Measurements from ENCODE around the gene DDX24. TPM values are rescaled to one million over a fixed set of nuclear protein-coding genes. Genes with fewer than 3 reads are reported as not detected.

DDX24 gene
- total RNA-seq, 2 donors from 2014 or later: 136 to 393 TPM

GRCh38 chr14:94027566-94028449, 53.2 kb downstream of the DDX24 start:
- TF ChIP-seq POLR2AphosphoS5 (IDR thresholded peaks at IDR 0.05) (no peak), CTCF (IDR thresholded peaks at IDR 0.05) (no peak), POLR2A (IDR thresholded peaks at IDR 0.05) (no peak)
- Histone ChIP-seq H3K27ac (no peak overlapping the region), H3K36me3 (no peaks in the 10 kb centered on the region), H3K9me3 (no peaks in the 10 kb centered on the region), H3K4me3 (no peak overlapping the region), H3K4me1 (replicated peaks) (no peaks in the 10 kb centered on the region), H3K27me3 (replicated peaks; ENCODE audit: insufficient read depth) (no peaks in the 10 kb centered on the region)
- intact Hi-C loops (cut with DNase I): no loop called here
- no peak for DNase-seq (ENCODE audit: low spot score)
- 86% methylated on average over 14 of the region's 14 CpGs for WGBS

GRCh38 chr14:94026889-94027469, 54.0 kb downstream of the DDX24 start:
- H3K9me3 ChIP-seq: no peaks in the 10 kb centered on the region
- H3K4me1 ChIP-seq (replicated peaks): no peaks in the 10 kb centered on the region
- H3K27me3 ChIP-seq (replicated peaks; ENCODE audit: insufficient read depth): no peaks in the 10 kb centered on the region
- no peak overlapping the region for H3K27ac ChIP-seq
- intact Hi-C loops (cut with DNase I): no loop called here
- WGBS: 45% methylated on average over 17 of the region's 17 CpGs
- no peak for DNase-seq (ENCODE audit: low spot score)
- TF ChIP-seq POLR2AphosphoS5 (IDR thresholded peaks at IDR 0.05) (no peak), POLR2A (IDR thresholded peaks at IDR 0.05) (no peak), CTCF (IDR thresholded peaks at IDR 0.05) (no peak)
- H3K36me3 ChIP-seq: no peaks in the 10 kb centered on the region
- peak overlapping the region; percentile 83 to 87 for H3K4me3 ChIP-seq

GRCh38 chr14:94026173-94026888, 54.7 kb downstream of the DDX24 start, which contains the start of gene OTUB2:
TSS of gene OTUB2 (plus strand) at chr14:94026340. CDS start at chr14:94026538, 198 bp downstream.
- H3K27ac ChIP-seq: peak within 1 kb of the TSS in 1 of 2 donors; percentile 51
- intact Hi-C loops (cut with DNase I): no loop called here
- TF ChIP-seq POLR2AphosphoS5 (IDR thresholded peaks at IDR 0.05): peak; percentile 94
- no peak for TF ChIP-seq CTCF (IDR thresholded peaks at IDR 0.05)
- no peaks in the 10 kb centered on the region for H3K4me1 ChIP-seq (replicated peaks)
- H3K4me3 ChIP-seq: peak within 1 kb of the TSS; percentile 83 to 87
- no peaks in the 10 kb centered on the region for H3K9me3 ChIP-seq
- no peaks in the 10 kb centered on the region for H3K36me3 ChIP-seq
- under 1% methylated on average over 65 of the region's 74 CpGs for WGBS
- DNase-seq (ENCODE audit: low spot score): peak; percentile 95
- no peaks in the 10 kb centered on the region for H3K27me3 ChIP-seq (replicated peaks; ENCODE audit: insufficient read depth)

- intact Hi-C loops (cut with DNase I): no loop called here
- no peak for TF ChIP-seq POLR2AphosphoS5 (IDR thresholded peaks at IDR 0.05)
- TF ChIP-seq POLR2A (IDR thresholded peaks at IDR 0.05): no peak
- TF ChIP-seq CTCF (IDR thresholded peaks at IDR 0.05): no peak
- H3K27ac ChIP-seq: no peak overlapping the region
- H3K36me3 ChIP-seq: no peaks in the 10 kb centered on the region
- H3K27me3 ChIP-seq (replicated peaks; ENCODE audit: insufficient read depth): no peaks in the 10 kb centered on the region
- 52% methylated on average over 6 of the region's 6 CpGs for WGBS
- no peak for DNase-seq (ENCODE audit: low spot score)
- H3K4me3 ChIP-seq: peak overlapping the region; percentile 83 to 87
- H3K4me1 ChIP-seq (replicated peaks): no peaks in the 10 kb centered on the region
- H3K9me3 ChIP-seq: no peaks in the 10 kb centered on the region
Measured at GRCh38 chr14:94025720-94026119, 55.3 kb downstream of the DDX24 start.

All from prostate gland (tissue), 2 donors.